Erythroblast (primary cell): Measurements from ENCODE around the gene SDSL.

Source experiments
- GATA1 ChIP-seq: IDR thresholded peaks from 2 replicates; pipeline ENCODE4 v1.6.1; 2011; ENCODE audit warnings: low read depth, mild to moderate bottlenecking, control low read depth, low read length, moderate library complexity
- POLR2A ChIP-seq: IDR thresholded peaks from 2 replicates; pipeline ENCODE4 v1.6.1; 2011; ENCODE audit warnings: mild to moderate bottlenecking, low read length

DNA sequence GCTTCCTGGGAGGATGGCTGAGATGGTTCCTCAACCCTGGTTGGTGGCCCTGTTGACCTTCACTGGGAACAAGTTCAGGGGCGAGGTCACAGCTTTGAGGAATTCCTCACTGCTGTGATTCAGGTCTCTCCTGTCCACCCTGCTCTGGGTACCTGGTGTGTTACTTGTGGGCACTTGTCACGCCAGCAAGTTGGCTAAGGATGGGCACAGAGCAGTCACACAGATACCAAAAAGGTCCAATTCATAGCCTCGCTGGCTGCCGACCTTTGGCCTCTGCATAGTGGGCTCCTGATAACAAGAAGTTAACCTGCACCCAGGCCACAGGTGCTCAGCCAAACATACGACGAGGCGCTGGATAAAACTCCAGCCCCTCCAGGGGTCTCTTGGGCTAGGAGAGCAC lies 29.7 kb upstream of the SDSL start:
- TF ChIP-seq POLR2A (no peak), GATA1 (no peak)
